B cell (primary cell): ENCODE results near the gene WDR87.

ENCODE experiments used
- CTCF ChIP-seq: fragments of 200-600 bp; IDR thresholded peaks from one replicate; pipeline ENCODE4 v1.8.0; 2022; ENCODE audit warnings: antibody characterized with exemption, mild to moderate bottlenecking
- EZH2 ChIP-seq: IDR thresholded peaks from 2 replicates; pipeline ENCODE4 v1.6.1; 2012; ENCODE audit warnings: borderline replicate concordance, low read depth, mild to moderate bottlenecking, moderate library complexity, low read length; ENCODE audit not compliant: insufficient read depth, poor library complexity, severe bottlenecking

DNA sequence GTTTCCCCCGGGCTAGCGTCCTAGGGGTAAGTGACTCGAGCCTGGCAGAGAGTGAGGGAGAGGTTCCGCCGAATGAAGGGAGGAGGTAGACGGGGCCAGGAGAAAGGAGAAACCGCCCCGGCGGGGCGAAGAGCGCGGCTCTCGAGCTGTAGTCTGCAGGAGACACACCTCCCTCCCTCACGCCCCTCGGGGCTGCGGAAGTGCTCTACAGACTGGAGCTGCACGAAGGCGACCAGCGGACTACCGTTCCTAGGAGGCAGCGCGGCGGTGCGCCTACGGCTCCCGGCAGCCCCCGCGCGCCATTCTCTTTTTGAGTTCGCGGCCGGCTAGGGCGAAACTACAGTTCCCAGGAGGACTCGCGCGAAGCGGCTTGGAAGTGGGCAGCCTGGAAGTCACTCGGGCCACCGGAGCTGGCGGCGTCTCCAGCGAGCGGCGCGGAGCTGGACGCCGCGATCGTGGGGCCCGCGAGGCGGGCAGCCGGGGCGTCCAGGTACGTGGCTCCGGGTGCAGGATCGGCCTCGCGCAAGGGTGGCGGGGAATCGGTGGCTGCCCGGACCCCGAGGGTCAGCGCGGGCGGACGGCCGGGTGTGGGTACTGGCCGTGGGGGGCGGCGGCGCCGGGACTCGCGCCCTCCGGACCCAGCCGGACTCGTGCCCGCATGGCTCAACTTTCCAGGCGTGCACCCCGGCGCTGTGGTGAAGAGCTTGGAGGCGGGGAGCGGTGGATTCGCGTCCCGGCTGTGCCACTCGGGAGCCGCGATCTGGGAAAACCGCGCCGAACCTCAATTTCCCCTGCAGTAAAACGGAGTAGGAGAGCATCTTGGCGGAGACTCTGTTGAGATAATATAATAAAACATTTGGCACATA lies 708 bp upstream of the WDR87 start, which contains the start of gene SIPA1L3:
- TF ChIP-seq CTCF (no peak), EZH2 (no peak)
